ENCODE results near the gene XPO5. TPM values are rescaled to one million over a fixed set of nuclear protein-coding genes. Genes with fewer than 3 reads are reported as not detected.
A peak's percentile ranks its signal among the peaks of the same experiment; 100 is the strongest.

XPO5 gene
- total and polyA plus RNA-seq, 9 of the 15 experiments (the other 6 are each of a cell fraction or from before 2014, with no cell fraction given): 36.0 to 170 (median 99.1) TPM

GRCh38 chr6:43509984-43510826, 65.6 kb downstream of the XPO5 start, which contains the start of gene LRRC73 (continued):
- TF ChIP-seq CSDE1 (IDR thresholded peaks at IDR 0.05) (peak in 1 of 2 experiments; percentile 87; a peak in 2 of 4 replicates), GABPA (tag; conservative IDR thresholded peaks at IDR 0.05; ENCODE audit: low read depth) (no peak), E2F8 (IDR thresholded peaks at IDR 0.05; ENCODE audit: low read depth, partially characterized antibody) (peak; percentile 58), EZH2 (IDR thresholded peaks at IDR 0.05; ENCODE audit: borderline replicate concordance, low read depth, low read length) (no peak), ZNF12 (CRISPR knock-in tag; IDR thresholded peaks at IDR 0.05) (no peak), BACH1 (tag; IDR thresholded peaks at IDR 0.05) (no peak), NRF1 (conservative IDR thresholded peaks at IDR 0.05 in 1 of 2, IDR thresholded peaks at IDR 0.05 in 1 of 2) (peak in 1 of 2 experiments; percentile 32; a peak in 2 of 4 replicates), ATF6 (CRISPR knock-in tag; IDR thresholded peaks at IDR 0.05) (no peak), TEAD1 (CRISPR knock-in tag; IDR thresholded peaks at IDR 0.05) (no peak), SNIP1 (IDR thresholded peaks at IDR 0.05; ENCODE audit: low read depth) (no peak), ZNF263 (CRISPR knock-in tag; IDR thresholded peaks at IDR 0.05; ENCODE audit: borderline replicate concordance) (peak; percentile 46; the same call in 1 of the 2 replicates), CTCF (IDR thresholded peaks at IDR 0.05 in 2 of 3, conservative IDR thresholded peaks at IDR 0.05 in 1 of 3; ENCODE audit: insufficient read depth in 2 of 3, low read depth in 1 of 3, low read length in 3 of 3) (no peak), FOXJ2 (tag; IDR thresholded peaks at IDR 0.05) (no peak), ZBTB34 (CRISPR knock-in tag; IDR thresholded peaks at IDR 0.05) (no peak), ZC3H8 (IDR thresholded peaks at IDR 0.05) (no peak), ZNF780A (CRISPR knock-in tag; IDR thresholded peaks at IDR 0.05) (no peak), CXXC5 (CRISPR knock-in tag; IDR thresholded peaks at IDR 0.05) (peak; percentile 89), CHD2 (IDR thresholded peaks at IDR 0.05; ENCODE audit: low read depth, low read length) (peak; percentile 51; the same call in 1 of the 2 replicates), ZNF79 (CRISPR knock-in tag; IDR thresholded peaks at IDR 0.05; ENCODE audit: low read depth) (no peak)
